ENCODE data around the gene ZCWPW2.

The ZCWPW2 gene

DNA sequence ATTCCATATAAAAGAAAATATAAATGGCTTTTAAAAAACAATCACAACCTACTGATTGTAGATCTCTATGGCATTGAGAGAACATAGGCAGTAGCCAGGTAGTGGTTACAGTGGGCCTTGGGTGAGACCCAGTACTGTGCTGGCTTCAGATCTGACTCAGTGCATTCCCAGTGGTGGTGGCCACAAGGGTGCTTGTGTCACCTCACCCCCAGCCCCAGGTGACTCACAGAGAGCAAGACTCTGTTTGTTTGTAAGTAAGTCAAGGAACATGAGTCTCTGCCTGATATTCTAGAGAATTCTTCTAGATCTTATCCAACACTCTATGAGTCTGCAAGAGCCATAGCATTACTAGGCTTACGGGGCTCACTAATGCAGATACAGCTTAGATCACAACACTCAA, 118.9 kb downstream of the ZCWPW2 start:
- no peaks in the 10 kb centered on the region for H3K27me3 ChIP-seq (ENCODE audit: insufficient read depth, low read depth, severe bottlenecking)
- no peaks in the 10 kb centered on the region for H3K36me3 ChIP-seq
- no peak overlapping the region for H3K4me3 ChIP-seq (ENCODE audit: low read depth, low read length)
- H3K9me3 ChIP-seq (ENCODE audit: severe bottlenecking), result no peaks in the 10 kb centered on the region
- DNase-seq, result no peak
- TF ChIP-seq, protein P1, sequence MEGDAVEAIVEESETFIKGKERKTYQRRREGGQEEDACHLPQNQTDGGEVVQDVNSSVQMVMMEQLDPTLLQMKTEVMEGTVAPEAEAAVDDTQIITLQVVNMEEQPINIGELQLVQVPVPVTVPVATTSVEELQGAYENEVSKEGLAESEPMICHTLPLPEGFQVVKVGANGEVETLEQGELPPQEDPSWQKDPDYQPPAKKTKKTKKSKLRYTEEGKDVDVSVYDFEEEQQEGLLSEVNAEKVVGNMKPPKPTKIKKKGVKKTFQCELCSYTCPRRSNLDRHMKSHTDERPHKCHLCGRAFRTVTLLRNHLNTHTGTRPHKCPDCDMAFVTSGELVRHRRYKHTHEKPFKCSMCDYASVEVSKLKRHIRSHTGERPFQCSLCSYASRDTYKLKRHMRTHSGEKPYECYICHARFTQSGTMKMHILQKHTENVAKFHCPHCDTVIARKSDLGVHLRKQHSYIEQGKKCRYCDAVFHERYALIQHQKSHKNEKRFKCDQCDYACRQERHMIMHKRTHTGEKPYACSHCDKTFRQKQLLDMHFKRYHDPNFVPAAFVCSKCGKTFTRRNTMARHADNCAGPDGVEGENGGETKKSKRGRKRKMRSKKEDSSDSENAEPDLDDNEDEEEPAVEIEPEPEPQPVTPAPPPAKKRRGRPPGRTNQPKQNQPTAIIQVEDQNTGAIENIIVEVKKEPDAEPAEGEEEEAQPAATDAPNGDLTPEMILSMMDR (IDR thresholded peaks at IDR 0.05; ENCODE audit: low read depth, low read length), result no peak
- no peak overlapping the region for H3K27ac ChIP-seq

DNA sequence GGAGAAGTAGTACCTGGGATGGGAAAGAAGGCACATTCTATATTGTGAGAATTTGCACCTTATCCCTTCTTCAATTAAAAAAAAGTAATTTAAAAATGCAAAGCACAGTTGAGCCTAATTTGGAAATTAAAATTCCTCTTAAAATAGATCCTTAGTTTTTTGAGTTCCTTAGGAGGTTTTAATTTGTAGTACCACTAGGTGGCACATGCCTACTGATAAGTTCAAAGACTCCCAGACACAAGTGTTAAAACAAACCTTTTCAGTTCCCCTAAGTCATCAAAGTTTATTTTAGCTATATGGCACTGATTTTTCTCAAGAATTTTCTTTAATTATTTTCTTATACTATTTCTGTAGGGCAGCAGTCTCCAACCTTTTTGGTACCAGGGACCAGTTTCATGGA, 127.7 kb downstream of the ZCWPW2 start:
- Histone ChIP-seq H3K9me3 (ENCODE audit: severe bottlenecking) (no peaks in the 10 kb centered on the region), H3K36me3 (no peaks in the 10 kb centered on the region), H3K27me3 (ENCODE audit: insufficient read depth, low read depth, severe bottlenecking) (no peaks in the 10 kb centered on the region), H3K27ac (no peak overlapping the region), H3K4me3 (ENCODE audit: low read depth, low read length) (no peak overlapping the region)
- DNase-seq, result no peak
- TF ChIP-seq, protein P1 (IDR thresholded peaks at IDR 0.05; ENCODE audit: low read depth, low read length), result peak; percentile 13; the same call in 1 of the 2 replicates

DNA sequence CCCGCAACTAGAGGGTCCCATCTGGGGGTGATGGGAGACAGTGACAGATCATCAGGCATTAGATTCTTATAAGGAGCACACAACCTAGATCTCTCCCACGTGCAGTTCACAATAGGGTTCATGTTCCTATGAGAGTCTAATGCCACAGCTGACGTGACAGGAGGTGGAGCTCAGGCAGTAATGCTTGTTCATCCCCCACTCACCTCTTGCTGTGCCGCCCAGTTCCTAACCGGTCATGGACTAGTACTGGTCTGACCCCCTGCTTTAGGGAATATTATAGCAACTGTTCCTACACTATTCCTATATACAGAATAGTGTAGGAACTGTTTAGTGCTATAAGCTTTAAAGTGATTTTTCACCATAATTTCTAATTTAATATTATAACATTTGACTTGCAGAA, 128.2 kb downstream of the ZCWPW2 start:
- H3K4me3 ChIP-seq (ENCODE audit: low read depth, low read length), result no peak overlapping the region

DNA sequence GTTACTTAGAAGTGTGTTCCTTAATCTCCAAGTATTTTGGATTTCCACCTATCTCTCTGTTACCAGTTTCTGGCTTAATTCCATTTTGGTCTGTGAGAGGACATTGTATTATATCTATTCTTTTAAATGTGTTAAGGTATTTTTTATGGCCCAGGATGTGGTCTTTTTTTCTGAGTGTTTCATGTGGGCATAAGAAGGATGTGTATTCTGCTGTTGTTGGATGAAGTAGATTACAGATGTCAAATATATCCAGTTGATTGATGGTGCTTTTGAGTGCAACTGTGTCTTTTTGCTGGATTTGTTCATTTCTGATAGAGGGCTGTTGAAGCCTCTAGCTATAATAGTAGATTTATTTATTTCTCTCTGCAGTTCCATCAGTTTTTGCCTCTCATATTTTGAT, 136.6 kb downstream of the ZCWPW2 start:
- no peaks in the 10 kb centered on the region for H3K27me3 ChIP-seq (ENCODE audit: insufficient read depth, low read depth, severe bottlenecking)
- no peaks in the 10 kb centered on the region for H3K9me3 ChIP-seq (ENCODE audit: severe bottlenecking)
- no peaks in the 10 kb centered on the region for H3K36me3 ChIP-seq
- TF ChIP-seq, protein P1 (IDR thresholded peaks at IDR 0.05; ENCODE audit: low read depth, low read length), result no peak
- H3K4me3 ChIP-seq (ENCODE audit: low read depth, low read length), result no peak overlapping the region
- no peak for DNase-seq
- H3K27ac ChIP-seq, result no peak overlapping the region

More for the DNA sequence above, 128.2 kb downstream of the ZCWPW2 start:
- Histone ChIP-seq H3K9me3 (ENCODE audit: severe bottlenecking) (no peaks in the 10 kb centered on the region), H3K27ac (no peak overlapping the region), H3K27me3 (ENCODE audit: insufficient read depth, low read depth, severe bottlenecking) (no peaks in the 10 kb centered on the region), H3K36me3 (no peaks in the 10 kb centered on the region)
- DNase-seq, result peak; percentile 9
- TF ChIP-seq, protein P1 (IDR thresholded peaks at IDR 0.05; ENCODE audit: low read depth, low read length), result no peak

DNA sequence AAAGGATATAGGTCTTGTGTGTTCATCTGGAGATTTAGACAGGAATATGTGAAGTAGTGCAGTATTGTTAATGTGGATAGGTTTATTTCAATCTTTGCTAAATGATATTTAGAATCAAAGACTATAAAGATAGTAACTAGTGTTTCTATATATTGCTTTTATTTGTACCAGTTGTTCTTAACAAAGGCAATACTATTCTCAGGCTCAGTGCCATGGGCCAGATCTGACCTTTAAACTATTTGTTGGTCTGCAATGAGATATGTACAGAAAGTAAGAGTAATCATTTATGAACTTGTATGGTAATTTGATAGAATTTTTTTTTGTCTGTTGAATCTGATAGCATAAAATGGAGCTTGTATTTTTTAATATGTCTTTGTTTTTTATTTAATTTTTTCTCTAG, 146.8 kb downstream of the ZCWPW2 start:
- Histone ChIP-seq H3K27me3 (ENCODE audit: insufficient read depth, low read depth, severe bottlenecking) (no peaks in the 10 kb centered on the region), H3K4me3 (ENCODE audit: low read depth, low read length) (no peak overlapping the region), H3K9me3 (ENCODE audit: severe bottlenecking) (no peaks in the 10 kb centered on the region), H3K36me3 (no peaks in the 10 kb centered on the region), H3K27ac (no peak overlapping the region)
- TF ChIP-seq, protein P1 (IDR thresholded peaks at IDR 0.05; ENCODE audit: low read depth, low read length), result no peak
- DNase-seq, result no peak

DNA sequence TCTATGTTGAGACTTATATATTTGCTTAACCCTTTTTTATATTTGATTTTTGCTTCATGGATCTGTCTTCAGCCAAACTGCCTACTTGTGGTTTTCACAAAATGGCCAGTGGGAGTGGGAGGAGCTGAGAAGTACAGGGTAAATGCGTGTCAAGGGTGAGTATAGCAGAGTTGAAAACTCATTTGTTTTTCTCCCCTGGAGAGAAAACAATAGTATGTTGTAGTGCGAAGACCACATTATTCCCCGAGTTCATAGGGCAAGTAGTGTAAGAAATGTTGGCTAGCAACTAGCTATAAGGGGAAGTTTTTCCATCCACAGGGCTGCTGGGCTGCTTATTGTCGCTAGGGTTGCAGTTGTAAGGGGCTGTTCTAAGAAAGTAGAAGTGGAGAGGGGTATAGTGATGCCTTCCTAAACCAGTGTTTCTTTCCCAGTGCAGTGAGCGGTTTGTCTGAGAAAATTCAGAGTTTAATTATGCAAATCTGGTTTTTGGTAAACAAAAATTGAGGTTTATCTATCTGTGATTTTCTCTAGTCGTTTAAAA, 153.9 kb downstream of the ZCWPW2 start:
- Histone ChIP-seq H3K36me3 (no peaks in the 10 kb centered on the region), H3K27me3 (ENCODE audit: insufficient read depth, low read depth, severe bottlenecking) (no peaks in the 10 kb centered on the region), H3K9me3 (ENCODE audit: severe bottlenecking) (no peaks in the 10 kb centered on the region), H3K27ac (no peak overlapping the region), H3K4me3 (ENCODE audit: low read depth, low read length) (no peak overlapping the region)
- no peak for DNase-seq
- TF ChIP-seq, protein P1 (IDR thresholded peaks at IDR 0.05; ENCODE audit: low read depth, low read length), result no peak
